ENCODE measurements around the gene VPS8. TPM values are rescaled to one million over a fixed set of nuclear protein-coding genes. Genes with fewer than 3 reads are reported as not detected.
"Not testable (repeated sequence)": the region's sequence is repeated elsewhere in the genome, so short reads cannot be mapped to it uniquely, and the experiment has no call there.

Gene VPS8
- total RNA-seq, 2 donors from 2014 or later = 39.2 to 52.7 TPM

- DNase-seq (no peak), ATAC-seq (no peak)
- Histone ChIP-seq H3K27me3 (no peaks in the 10 kb centered on the region), H3K4me3 (no peak overlapping the region), H3K36me3 (replicated peaks in 1 of 2; ENCODE audit: insufficient read depth in 1 of 2, low read depth in 2 of 2) (peaks cover 0 to 2% of the 10 kb centered on the region in 2 donors), H3K27ac (no peak overlapping the region), H3K9me3 (no peaks in the 10 kb centered on the region), H3K4me1 (no peaks in the 10 kb centered on the region)
- TF ChIP-seq POLR2A (IDR thresholded peaks at IDR 0.05) = no peak
- TF ChIP-seq CTCF (IDR thresholded peaks at IDR 0.05) = no peak
- intact Hi-C loops (cut with DNase I) = no loop called here
- WGBS, 2 donors = 91 to 100% methylated on average over 1 of the region's 1 CpG
Measured at GRCh38 chr3:184993394-184993793, 181.4 kb downstream of the VPS8 start.

DNA sequence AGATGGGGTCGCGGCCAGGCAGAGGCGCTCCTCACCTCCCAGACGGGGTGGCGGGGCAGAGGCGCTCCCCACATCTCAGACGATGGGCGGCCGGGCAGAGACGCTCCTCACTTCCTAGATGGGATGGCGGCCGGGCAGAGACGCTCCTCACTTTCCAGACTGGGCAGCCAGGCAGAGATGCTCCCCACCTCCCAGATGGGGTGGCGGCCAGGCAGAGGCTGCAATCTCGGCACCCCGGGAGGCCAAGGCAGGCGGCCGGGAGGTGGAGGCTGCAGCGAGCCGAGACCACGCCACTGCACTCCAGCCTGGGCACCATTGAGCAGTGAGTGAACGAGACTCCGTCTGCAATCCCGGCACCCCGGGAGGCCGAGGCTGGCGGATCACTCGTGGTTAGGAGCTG, 191.9 kb downstream of the VPS8 start:
- H3K27ac ChIP-seq; H3K36me3 ChIP-seq (replicated peaks in 1 of 2; ENCODE audit: insufficient read depth in 1 of 2, low read depth in 2 of 2); ATAC-seq; H3K27me3 ChIP-seq; H3K9me3 ChIP-seq; H3K4me3 ChIP-seq; intact Hi-C loops (cut with DNase I); H3K4me1 ChIP-seq; DNase-seq: not testable (repeated sequence)
- 86% methylated on average over 6 of the region's 28 CpGs; no CpG with 5 or more reads in 1 of the 2 donors for WGBS, 2 donors

DNA sequence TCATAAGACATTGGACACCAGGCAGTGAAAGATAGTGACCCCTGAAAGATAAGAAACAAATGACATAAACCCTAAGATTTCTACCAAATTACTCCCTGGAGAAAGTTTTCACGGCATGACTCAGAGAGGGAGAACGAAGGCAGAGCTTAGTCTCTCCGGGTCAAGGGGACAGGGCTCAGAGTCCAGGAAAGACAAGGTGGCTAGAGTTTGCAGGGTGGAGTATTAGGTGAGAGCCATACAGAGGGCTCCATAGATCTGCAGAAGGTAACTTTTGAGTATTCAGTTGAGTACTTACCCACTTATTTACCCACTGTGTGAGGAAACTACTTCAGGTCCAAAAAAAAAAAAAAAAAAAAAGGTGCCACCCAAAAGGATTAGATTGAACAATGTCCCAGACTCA, 197.7 kb downstream of the VPS8 start:
- Histone ChIP-seq H3K36me3 (replicated peaks in 1 of 2; ENCODE audit: insufficient read depth in 1 of 2, low read depth in 2 of 2) (no peaks in the 10 kb centered on the region), H3K9me3 (no peaks in the 10 kb centered on the region), H3K27ac (no peak overlapping the region), H3K27me3 (no peaks in the 10 kb centered on the region), H3K4me1 (no peaks in the 10 kb centered on the region), H3K4me3 (no peak overlapping the region)
- 94 to 97% methylated on average over 3 of the region's 3 CpGs for WGBS, 2 donors
- ATAC-seq = no peak
- intact Hi-C loops (cut with DNase I) = no loop called here
- no peak for TF ChIP-seq POLR2A (IDR thresholded peaks at IDR 0.05)
- no peak for TF ChIP-seq CTCF (IDR thresholded peaks at IDR 0.05)
- DNase-seq = no peak

DNA sequence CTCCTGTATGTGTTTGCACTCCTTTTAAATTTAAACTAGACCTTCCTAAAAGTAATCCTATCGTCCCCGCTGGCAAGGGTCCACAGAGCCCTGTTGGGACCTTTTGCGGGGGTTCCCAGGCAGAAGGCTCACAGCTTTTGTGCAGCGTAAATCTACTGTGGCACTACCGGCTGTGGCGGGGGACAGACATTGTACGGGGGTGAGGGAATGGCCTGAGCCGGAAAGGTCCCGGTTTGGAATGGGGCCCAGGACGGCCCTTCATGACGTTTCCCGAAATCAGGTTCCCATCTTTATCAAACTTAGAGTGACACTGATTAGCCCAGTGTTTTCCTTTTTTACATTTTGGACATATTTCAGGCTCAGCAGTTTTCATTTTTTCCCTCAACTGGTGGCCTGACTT, 205.6 kb downstream of the VPS8 start:
- 85 to 99% methylated on average over 12 of the region's 12 CpGs for WGBS, 2 donors
- H3K36me3 ChIP-seq (replicated peaks in 1 of 2; ENCODE audit: insufficient read depth in 1 of 2, low read depth in 2 of 2); H3K4me3 ChIP-seq; H3K27ac ChIP-seq; H3K4me1 ChIP-seq; ATAC-seq; H3K27me3 ChIP-seq; H3K9me3 ChIP-seq; intact Hi-C loops (cut with DNase I): not testable (repeated sequence)
- peak in 1 of 4 donors; percentile 5 for DNase-seq

- H3K27ac ChIP-seq; intact Hi-C loops (cut with DNase I): not testable (repeated sequence)
Measured at GRCh38 chr3:185017996-185018395, 206.0 kb downstream of the VPS8 start.

DNA sequence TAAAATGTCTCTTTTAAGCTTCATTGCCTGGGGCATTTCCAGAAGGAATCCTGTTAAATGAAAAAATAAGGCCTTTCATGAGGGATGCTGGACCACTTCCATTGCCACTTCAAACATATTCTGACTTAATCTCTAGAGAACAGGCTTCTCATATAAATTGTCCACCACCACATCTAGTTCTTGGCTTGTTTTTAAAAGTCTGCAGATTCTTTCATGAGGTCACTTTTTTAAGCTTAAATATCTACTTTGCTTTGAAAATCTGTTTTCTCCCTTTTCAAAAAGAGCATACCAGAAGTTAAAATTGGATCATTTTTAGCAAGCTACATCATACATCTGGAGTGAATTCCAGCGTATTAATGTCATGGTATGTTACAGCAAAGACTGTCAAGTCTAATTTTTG, 209.3 kb downstream of the VPS8 start:
- no peaks in the 10 kb centered on the region for H3K4me1 ChIP-seq
- WGBS, 2 donors = 81 to 97% methylated on average over 1 of the region's 1 CpG
- DNase-seq (no peak), ATAC-seq (no peak)
- no peak overlapping the region for H3K27ac ChIP-seq
- no peaks in the 10 kb centered on the region for H3K36me3 ChIP-seq (replicated peaks in 1 of 2; ENCODE audit: insufficient read depth in 1 of 2, low read depth in 2 of 2)
- no peak overlapping the region for H3K4me3 ChIP-seq
- intact Hi-C loops (cut with DNase I) = no loop called here
- H3K27me3 ChIP-seq = no peaks in the 10 kb centered on the region
- peaks cover 0 to 9% (median 0%) of the 10 kb centered on the region in 3 donors for H3K9me3 ChIP-seq
- TF ChIP-seq CTCF (IDR thresholded peaks at IDR 0.05) = no peak
- no peak for TF ChIP-seq POLR2A (IDR thresholded peaks at IDR 0.05)

More at GRCh38 chr3:185017996-185018395, 206.0 kb downstream of the VPS8 start:
- DNase-seq; H3K9me3 ChIP-seq; ATAC-seq; H3K4me3 ChIP-seq; H3K36me3 ChIP-seq (replicated peaks in 1 of 2; ENCODE audit: insufficient read depth in 1 of 2, low read depth in 2 of 2); H3K27me3 ChIP-seq; H3K4me1 ChIP-seq: not testable (repeated sequence)
- WGBS, 2 donors = 93 to 94% methylated on average over 6 of the region's 6 CpGs

Measured in body of pancreas (tissue), 4 donors.